GM18511 (cell line): ENCODE data around the gene BARX2.

Experiments used
- ATAC-seq: cut with Tn5 transposase; IDR thresholded peaks from one replicate; pipeline ENCODE4 v1.9.1; 2021; ENCODE audit warnings: mild to moderate bottlenecking, moderate library complexity; ENCODE audit not compliant: unreplicated experiment

BARX2 gene

GRCh38 chr11:129435499-129436245 lies 60.0 kb downstream of the BARX2 start:
- no peak for ATAC-seq

- ATAC-seq = no peak
Measured at GRCh38 chr11:129436573-129436972, 60.9 kb downstream of the BARX2 start.

- ATAC-seq = no peak
Measured at GRCh38 chr11:129440028-129440713, 64.5 kb downstream of the BARX2 start.

- ATAC-seq = no peak
Measured at GRCh38 chr11:129442171-129442570, 66.5 kb downstream of the BARX2 start.

- ATAC-seq = no peak
Measured at GRCh38 chr11:129443276-129443675, 67.6 kb downstream of the BARX2 start.

GRCh38 chr11:129444274-129444673 lies 68.6 kb downstream of the BARX2 start:
- ATAC-seq = no peak

GRCh38 chr11:129445226-129445625 lies 69.6 kb downstream of the BARX2 start:
- ATAC-seq = no peak

- ATAC-seq = no peak
Measured at GRCh38 chr11:129446572-129446971, 70.9 kb downstream of the BARX2 start.

GRCh38 chr11:129447654-129448239 lies 72.1 kb downstream of the BARX2 start:
- no peak for ATAC-seq

- no peak for ATAC-seq
Measured at GRCh38 chr11:129451524-129451923, 75.9 kb downstream of the BARX2 start.

- no peak for ATAC-seq
Measured at GRCh38 chr11:129453293-129453721, 77.7 kb downstream of the BARX2 start.

- no peak for ATAC-seq
Measured at GRCh38 chr11:129455101-129455500, 79.5 kb downstream of the BARX2 start.

GRCh38 chr11:129455756-129456655 lies 80.4 kb downstream of the BARX2 start:
- ATAC-seq = no peak

- no peak for ATAC-seq
Measured at GRCh38 chr11:129457321-129457720, 81.7 kb downstream of the BARX2 start.

- ATAC-seq = no peak
Measured at GRCh38 chr11:129458278-129458677, 82.6 kb downstream of the BARX2 start.

GRCh38 chr11:129458756-129459535 lies 83.3 kb downstream of the BARX2 start:
- no peak for ATAC-seq

GRCh38 chr11:129460714-129461113 lies 85.1 kb downstream of the BARX2 start:
- ATAC-seq = no peak

GRCh38 chr11:129484068-129484467 lies 108.4 kb downstream of the BARX2 start:
- no peak for ATAC-seq

- ATAC-seq = no peak
Measured at GRCh38 chr11:129489249-129489648, 113.6 kb downstream of the BARX2 start.

GRCh38 chr11:129490004-129490403 lies 114.4 kb downstream of the BARX2 start:
- no peak for ATAC-seq
